SW480 (cell line): ENCODE data around the gene APOA5.
A peak's percentile ranks its signal among the peaks of the same experiment; 100 is the strongest.
"Not testable (repeated sequence)": the region's sequence is repeated elsewhere in the genome, so short reads cannot be mapped to it uniquely, and the experiment has no call there.

Source experiments
- DNase-seq: peaks from one replicate; pipeline ENCODE4 v3.0.0-alpha.2; 2016; ENCODE audit warnings: low spot score

Gene APOA5

DNA sequence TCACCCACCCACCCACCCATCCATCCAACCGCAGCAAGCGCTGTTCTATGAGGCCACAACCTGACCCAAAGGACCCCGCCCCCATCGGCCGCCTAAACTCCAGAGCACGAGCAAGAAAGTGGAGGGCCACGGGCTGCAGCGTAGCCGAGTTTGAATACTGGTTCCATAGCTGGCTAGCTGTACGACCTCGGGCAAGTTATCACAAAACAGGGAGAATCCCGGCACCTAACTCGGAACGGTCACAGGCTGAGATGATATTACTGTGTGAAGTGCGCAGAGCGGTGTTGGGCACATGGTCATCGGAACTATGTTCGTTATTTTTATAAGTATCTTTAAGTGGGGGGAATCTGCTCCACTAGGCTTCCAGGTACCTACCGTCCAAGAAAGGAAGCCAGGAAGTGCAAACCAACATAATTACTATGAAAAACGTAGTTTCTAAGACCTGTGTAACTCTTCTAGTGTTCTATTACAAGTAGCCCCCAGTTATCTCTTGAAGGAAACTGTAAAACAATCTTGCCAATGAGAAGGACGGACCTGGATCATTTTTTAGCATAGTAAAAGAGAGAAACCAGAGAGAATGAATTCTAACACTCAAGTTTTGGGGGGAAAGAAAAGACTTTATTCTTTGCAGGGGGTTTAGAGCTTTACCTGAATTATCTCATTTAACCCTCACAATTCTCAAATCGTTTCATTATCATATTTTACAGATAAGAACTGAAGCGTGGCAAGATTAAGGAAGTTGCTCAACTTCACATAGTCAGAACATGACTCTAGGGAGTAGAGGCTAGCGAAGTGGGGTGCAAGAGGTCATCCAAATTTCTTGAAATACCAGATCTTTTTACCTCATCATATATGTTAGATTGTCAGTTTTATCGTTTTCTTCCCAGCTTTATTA lies 18.2 kb downstream of the APOA5 start:
- DNase-seq = no peak

DNA sequence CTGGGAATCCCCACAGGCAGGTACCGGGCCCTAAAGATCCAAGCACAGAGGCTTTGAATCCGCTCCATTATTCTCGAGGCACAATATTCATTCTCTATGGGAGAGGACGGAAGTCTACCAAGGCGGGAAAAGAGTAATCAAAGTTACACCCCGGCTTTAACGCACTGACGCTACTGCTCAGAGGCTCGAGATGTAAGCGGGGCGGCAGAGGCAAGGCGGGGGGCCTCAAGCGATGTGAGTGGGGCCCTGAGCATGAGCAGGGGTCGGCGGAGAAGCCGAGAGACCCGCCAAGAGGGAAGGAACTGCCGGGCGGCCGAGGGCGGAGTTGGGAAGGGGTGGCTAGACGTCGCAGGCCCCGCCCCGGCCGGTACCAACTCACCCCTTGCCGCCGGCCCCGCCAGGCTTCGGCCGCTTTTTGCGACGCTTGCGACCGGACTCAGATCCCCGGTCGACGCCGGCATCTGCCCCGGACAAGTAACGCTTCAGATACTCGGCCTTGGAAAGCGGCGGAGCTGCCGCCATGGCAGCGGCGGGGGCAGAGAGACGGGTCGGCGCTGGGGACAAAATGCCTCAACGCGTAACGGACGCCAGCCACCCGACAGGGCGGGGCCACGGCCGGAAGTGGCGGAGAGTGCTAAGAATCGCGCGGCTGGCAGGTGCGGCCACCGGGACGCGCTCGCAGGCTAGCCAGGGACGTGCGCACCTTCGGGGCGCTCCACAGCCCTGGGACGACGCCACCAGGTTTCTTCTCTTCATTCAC lies 19.1 kb downstream of the APOA5 start, which contains the start of gene BUD13:
Gene BUD13, minus strand, starts transcription at position 545 of the 760 bp plus-strand sequence. Its CDS starts 23 bp downstream, at position 522.
- peak; percentile 86 for DNase-seq

DNA sequence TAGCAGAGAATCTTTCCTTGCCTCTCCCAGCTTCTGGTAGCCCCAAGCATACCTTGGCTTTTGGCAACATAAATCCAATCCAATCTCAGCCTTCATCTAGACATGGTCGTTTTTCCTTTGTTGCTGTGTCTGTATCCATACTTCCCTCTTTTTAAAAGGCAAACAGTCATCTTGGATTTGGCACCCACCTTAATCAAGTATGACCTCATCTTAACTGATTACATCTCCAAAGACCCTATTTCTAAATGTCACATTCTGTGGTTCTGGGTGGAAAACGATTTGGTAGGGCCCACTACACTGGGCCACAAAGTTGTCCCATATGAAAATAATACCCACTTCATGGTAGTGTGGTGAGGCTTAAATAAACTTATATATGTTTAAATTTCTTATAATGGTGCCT lies 19.7 kb downstream of the APOA5 start:
- no peak for DNase-seq

DNA sequence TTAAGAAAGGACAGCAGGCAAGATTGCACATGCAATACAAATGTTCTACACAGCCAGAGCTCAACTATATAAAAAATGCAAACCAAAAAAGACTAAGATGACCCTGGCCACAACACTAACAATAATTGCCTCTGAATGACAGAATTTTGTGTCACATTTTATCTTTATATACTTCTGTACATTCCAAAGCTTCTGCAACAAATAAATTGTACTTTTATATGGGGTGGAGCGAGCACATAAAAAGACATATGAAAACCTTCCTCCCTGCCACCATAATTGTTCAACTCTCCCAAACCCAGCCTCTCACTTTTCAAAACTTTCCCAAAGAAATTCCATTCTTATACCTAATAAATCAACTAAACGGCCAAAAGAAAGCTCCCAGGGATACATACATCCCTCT lies 29.5 kb downstream of the APOA5 start:
- no peak for DNase-seq

DNA sequence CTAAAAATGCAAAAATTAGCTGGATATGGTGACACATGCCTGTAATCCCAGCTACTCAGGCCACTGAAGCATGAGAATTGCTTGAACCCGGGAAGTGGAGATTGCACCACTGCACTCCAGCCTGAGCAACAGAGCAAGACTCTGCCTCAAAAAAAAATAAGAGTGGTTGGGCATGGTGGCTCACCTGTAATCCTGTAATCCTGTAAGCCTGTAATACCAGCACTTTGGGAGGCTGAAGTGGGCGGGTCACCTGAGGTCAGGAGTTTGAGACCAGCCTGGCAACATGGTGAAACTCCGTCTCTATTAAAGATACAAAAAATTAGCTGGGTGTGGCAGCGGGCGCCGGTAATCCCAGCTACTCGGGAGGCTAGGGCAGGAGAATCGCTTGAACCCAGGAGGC lies 35.6 kb downstream of the APOA5 start:
- not testable (repeated sequence) for DNase-seq

DNA sequence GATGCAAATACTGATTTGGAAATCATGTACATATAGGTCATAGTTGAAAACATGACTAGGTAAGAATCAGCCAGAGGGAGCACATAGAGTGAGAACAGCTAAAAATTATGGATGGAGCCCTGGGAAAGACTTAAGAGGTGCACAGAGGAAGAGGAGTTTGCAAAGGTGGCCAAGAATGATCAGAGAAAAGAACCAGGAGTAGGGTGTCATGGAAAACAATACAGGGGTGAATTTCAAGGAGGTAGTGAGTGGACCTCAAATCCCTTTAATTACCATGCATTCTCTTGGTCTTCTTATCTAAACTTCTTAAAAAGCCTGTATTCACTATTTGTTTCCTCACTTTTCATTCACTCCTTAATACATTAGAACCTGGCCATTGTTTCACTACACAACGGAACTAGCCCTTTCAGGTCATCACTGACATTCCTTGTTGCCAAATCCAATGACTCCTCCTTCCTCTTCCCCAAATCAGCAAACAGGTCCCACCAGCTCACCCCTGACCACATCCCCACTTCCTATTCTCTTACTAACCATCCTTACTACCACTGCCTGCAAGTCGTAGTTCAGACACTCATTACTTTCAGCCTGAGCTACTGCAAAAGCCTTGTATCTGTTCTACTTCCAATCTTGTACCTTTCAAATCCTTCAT lies 41.5 kb downstream of the APOA5 start:
- no peak for DNase-seq

DNA sequence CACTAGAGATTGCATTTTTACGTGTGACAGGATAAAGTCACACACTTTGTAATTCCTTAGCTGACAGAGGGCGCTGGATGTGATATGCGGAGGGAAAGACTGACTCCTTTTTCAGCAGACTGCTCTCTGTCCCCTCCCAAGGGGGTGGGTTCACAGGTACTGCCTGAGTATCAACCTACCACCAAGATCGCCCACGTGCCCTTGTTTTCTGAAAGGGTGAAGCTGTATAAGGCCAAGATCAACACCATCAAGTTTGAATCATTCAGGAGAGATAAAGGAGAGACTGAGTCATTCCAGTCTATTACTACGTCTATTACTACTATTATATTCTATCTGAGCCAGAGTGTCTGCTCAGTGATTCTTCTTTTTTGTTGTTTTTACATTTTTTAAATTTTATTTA lies 49.6 kb downstream of the APOA5 start:
- DNase-seq = no peak

DNA sequence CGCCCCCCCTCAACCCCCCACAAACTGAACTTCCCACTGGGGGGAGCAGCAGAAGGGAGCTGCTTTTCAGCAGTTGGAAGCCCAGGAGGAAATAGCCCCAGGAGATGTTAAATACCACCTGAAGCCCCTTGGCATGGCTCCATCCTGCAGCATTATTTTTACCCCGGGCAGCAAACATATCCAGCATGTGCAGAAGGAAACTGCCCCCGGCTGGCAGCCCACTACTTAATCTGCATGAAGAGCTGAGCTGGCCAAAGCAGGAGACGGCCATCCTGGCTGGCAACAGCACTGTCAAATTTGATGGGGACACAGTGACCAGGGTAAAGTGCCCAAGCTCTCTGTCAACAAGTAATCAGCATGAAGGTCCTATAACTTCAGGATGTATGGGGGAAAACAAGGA lies 50.9 kb downstream of the APOA5 start:
- no peak for DNase-seq
